HEK293 (cell line): ENCODE results near the gene WDR43.

Experiments
- CTCF ChIA-PET: fragments of 350-600 bp; formaldehyde crosslinking; extraction: SDS; loops from one replicate; lab custom pipeline; 2021; ENCODE audit warnings: antibody characterized with exemption; lab: Yijun Ruan, JAX
- POLR2A ChIA-PET: fragments of 300-600 bp; formaldehyde crosslinking; extraction: SDS; loops from one replicate; lab custom pipeline; 2020; ENCODE audit warnings: antibody characterized with exemption, inconsistent platforms; lab: Yijun Ruan, JAX
- H3K27ac ChIP-seq: fragments of 200-500 bp; sonication (Bioruptor generic); 2 replicates; pipeline ENCODE4 v1.5.1; 2014; ENCODE audit warnings: low read depth, low read length, control low read depth, inconsistent platforms; ENCODE audit errors: extremely low read depth
- H3K36me3 ChIP-seq, 2 experiments: fragments of 200-500 bp in 1 of 2; sonication (Bioruptor generic) in 1 of 2; 1 replicate in 1 of 2; 2 replicates in 1 of 2; pipeline ENCODE4 v1.5.1; 2014 to 2017; ENCODE audit warnings: inconsistent platforms in 2 of 2, low read length in 2 of 2; ENCODE audit not compliant: control insufficient read depth in 2 of 2, insufficient read depth in 1 of 2
- H3K4me1 ChIP-seq: fragments of 200-500 bp; sonication (Bioruptor generic); 2 replicates; pipeline ENCODE4 v1.5.1; 2014; ENCODE audit warnings: mild to moderate bottlenecking, low read length, inconsistent platforms; ENCODE audit not compliant: control insufficient read depth, insufficient read depth
- H3K4me3 ChIP-seq: 2 replicates; pipeline ENCODE4 v1.5.1; 2011; ENCODE audit warnings: low read depth, mild to moderate bottlenecking, control low read depth, low read length, moderate library complexity
- H3K9me3 ChIP-seq: fragments of 200-500 bp; sonication (Bioruptor generic); 2 replicates; pipeline ENCODE4 v1.5.1; 2014; ENCODE audit warnings: low read depth, low read length, inconsistent platforms; ENCODE audit not compliant: control insufficient read depth, insufficient read depth
- EGR2 ChIP-seq: fragments of 450-650 bp; formaldehyde crosslinking; IDR thresholded peaks from 2 replicates; pipeline ENCODE4 v1.5.1; 2016; ENCODE audit warnings: low read depth, missing biosample characterization, missing genetic modification characterization
- KLF10 ChIP-seq: fragments of 450-650 bp; IDR thresholded peaks from 2 replicates; pipeline ENCODE4 v1.5.1; 2018; ENCODE audit warnings: missing biosample characterization, mild to moderate bottlenecking, missing genetic modification characterization
- KLF8 ChIP-seq: fragments of 450-650 bp; formaldehyde crosslinking; IDR thresholded peaks from 2 replicates; pipeline ENCODE4 v1.5.1; 2016; ENCODE audit warnings: missing biosample characterization, missing genetic modification characterization
- OSR2 ChIP-seq: fragments of 450-650 bp; formaldehyde crosslinking; IDR thresholded peaks from 2 replicates; pipeline ENCODE4 v1.5.1; 2016; ENCODE audit warnings: missing biosample characterization, missing genetic modification characterization
- SCRT1 ChIP-seq: fragments of 450-650 bp; formaldehyde crosslinking; IDR thresholded peaks from 2 replicates; pipeline ENCODE4 v1.5.1; 2016; ENCODE audit warnings: missing biosample characterization, missing genetic modification characterization, borderline replicate concordance
- SCRT2 ChIP-seq: fragments of 450-650 bp; formaldehyde crosslinking; IDR thresholded peaks from 2 replicates; pipeline ENCODE4 v1.5.1; 2016; ENCODE audit warnings: missing biosample characterization, missing genetic modification characterization
- SP7 ChIP-seq: fragments of 450-650 bp; formaldehyde crosslinking; IDR thresholded peaks from 2 replicates; pipeline ENCODE4 v1.5.1; 2016; ENCODE audit warnings: missing biosample characterization, missing genetic modification characterization
- YY2 ChIP-seq: fragments of 450-650 bp; formaldehyde crosslinking; IDR thresholded peaks from 2 replicates; pipeline ENCODE4 v1.5.1; 2016; ENCODE audit warnings: missing biosample characterization, missing genetic modification characterization
- ZBTB8A ChIP-seq: fragments of 450-650 bp; formaldehyde crosslinking; IDR thresholded peaks from 2 replicates; pipeline ENCODE4 v1.5.1; 2016; ENCODE audit warnings: missing biosample characterization, missing genetic modification characterization
- ZNF10 ChIP-seq: fragments of 450-650 bp; formaldehyde crosslinking; IDR thresholded peaks from 2 replicates; pipeline ENCODE4 v1.5.1; 2017; ENCODE audit warnings: missing biosample characterization, missing genetic modification characterization
- ZNF138 ChIP-seq: fragments of 450-650 bp; formaldehyde crosslinking; IDR thresholded peaks from 2 replicates; pipeline ENCODE4 v1.5.1; 2016; ENCODE audit warnings: missing biosample characterization, missing genetic modification characterization, borderline replicate concordance
- ZNF248 ChIP-seq: fragments of 450-650 bp; formaldehyde crosslinking; IDR thresholded peaks from 2 replicates; pipeline ENCODE4 v1.5.1; 2017; ENCODE audit warnings: missing biosample characterization, missing genetic modification characterization
- ZNF274 ChIP-seq, 2 experiments: fragments of 200-500 bp in 1 of 2; fragments of 450-650 bp in 1 of 2; sonication (Bioruptor generic) in 1 of 2; formaldehyde crosslinking in 1 of 2; IDR thresholded peaks; 2 replicates each; pipeline versions ENCODE4 v1.5.1 to v1.6.1; 2014 to 2016; ENCODE audit warnings: borderline replicate concordance in 1 of 2, inconsistent platforms in 1 of 2, low read length in 1 of 2, missing biosample characterization in 1 of 2, missing genetic modification characterization in 1 of 2
- ZNF354C ChIP-seq: fragments of 450-650 bp; formaldehyde crosslinking; IDR thresholded peaks from 2 replicates; pipeline ENCODE4 v1.5.1; 2016; ENCODE audit warnings: missing biosample characterization, missing genetic modification characterization, low read depth, borderline replicate concordance
- ZNF394 ChIP-seq: fragments of 450-650 bp; formaldehyde crosslinking; IDR thresholded peaks from 2 replicates; pipeline ENCODE4 v1.5.1; 2016; ENCODE audit warnings: missing biosample characterization, missing genetic modification characterization, mild to moderate bottlenecking, moderate library complexity, borderline replicate concordance
- ZNF423 ChIP-seq: fragments of 450-650 bp; formaldehyde crosslinking; IDR thresholded peaks from 2 replicates; pipeline ENCODE4 v1.5.1; 2016; ENCODE audit warnings: missing biosample characterization, missing genetic modification characterization
- ZNF621 ChIP-seq: fragments of 450-650 bp; formaldehyde crosslinking; IDR thresholded peaks from 2 replicates; pipeline ENCODE4 v1.5.1; 2017; ENCODE audit warnings: missing biosample characterization, missing genetic modification characterization
- ZNF624 ChIP-seq: fragments of 450-650 bp; formaldehyde crosslinking; IDR thresholded peaks from 2 replicates; pipeline ENCODE4 v1.5.1; 2017; ENCODE audit warnings: missing biosample characterization, missing genetic modification characterization
- ZNF701 ChIP-seq: fragments of 450-650 bp; formaldehyde crosslinking; IDR thresholded peaks from 2 replicates; pipeline ENCODE4 v1.5.1; 2016; ENCODE audit warnings: missing biosample characterization, missing genetic modification characterization
- ZNF76 ChIP-seq: fragments of 450-650 bp; formaldehyde crosslinking; IDR thresholded peaks from 2 replicates; pipeline ENCODE4; 2016; ENCODE audit warnings: low read depth, missing biosample characterization, missing genetic modification characterization, borderline replicate concordance
- TF ChIP-seq, protein P1 (sequence below): fragments of 450-650 bp; IDR thresholded peaks from 2 replicates; pipeline ENCODE4 v1.5.1; 2018; ENCODE audit warnings: missing biosample characterization, missing genetic modification characterization
- TF ChIP-seq, protein P2 (sequence below): fragments of 450-650 bp; formaldehyde crosslinking; IDR thresholded peaks from 2 replicates; pipeline ENCODE4 v1.5.1; 2016; ENCODE audit warnings: missing biosample characterization, missing genetic modification characterization
- TF ChIP-seq, protein P3 (sequence below): fragments of 450-650 bp; IDR thresholded peaks from 2 replicates; pipeline ENCODE4 v1.5.1; 2018; ENCODE audit warnings: missing biosample characterization, mild to moderate bottlenecking, missing genetic modification characterization

Gene WDR43

DNA sequence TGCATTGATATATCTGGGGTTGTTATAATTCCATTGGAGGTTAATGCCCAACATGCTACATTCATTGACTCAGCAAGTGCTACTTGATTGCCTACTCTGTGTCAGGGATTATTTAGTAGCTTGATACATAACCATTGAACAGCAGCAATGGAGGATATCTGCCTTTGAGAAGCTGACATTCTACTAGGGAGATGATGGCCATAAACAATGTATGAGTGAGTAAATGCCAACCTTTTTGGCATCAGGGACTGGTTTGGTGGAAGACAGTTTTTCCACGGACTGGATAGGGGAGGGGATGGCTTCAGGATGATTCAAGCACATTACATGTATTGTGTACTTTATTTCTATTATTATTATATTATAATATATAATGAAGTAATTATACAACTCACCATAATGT lies 54.7 kb downstream of the WDR43 start:
- Histone ChIP-seq H3K4me1 (no peaks in the 10 kb centered on the region), H3K4me3 (no peak overlapping the region), H3K27ac (no peak overlapping the region), H3K9me3 (no peaks in the 10 kb centered on the region), H3K36me3 (peaks cover 35 to 54% of the 10 kb centered on the region in 2 experiments)
- POLR2A ChIA-PET, result no interaction called here
- CTCF ChIA-PET, result no interaction called here
- TF ChIP-seq ZNF423, result no peak
- TF ChIP-seq ZNF701 (tag by site-specific recombination), result no peak
- TF ChIP-seq ZNF76 (tag by site-specific recombination), result no peak
- no peak for TF ChIP-seq SP7 (tag by site-specific recombination)
- no peak for TF ChIP-seq ZNF138 (tag by site-specific recombination)
- no peak for TF ChIP-seq KLF10 (tag by site-specific recombination)
- TF ChIP-seq, protein P1, sequence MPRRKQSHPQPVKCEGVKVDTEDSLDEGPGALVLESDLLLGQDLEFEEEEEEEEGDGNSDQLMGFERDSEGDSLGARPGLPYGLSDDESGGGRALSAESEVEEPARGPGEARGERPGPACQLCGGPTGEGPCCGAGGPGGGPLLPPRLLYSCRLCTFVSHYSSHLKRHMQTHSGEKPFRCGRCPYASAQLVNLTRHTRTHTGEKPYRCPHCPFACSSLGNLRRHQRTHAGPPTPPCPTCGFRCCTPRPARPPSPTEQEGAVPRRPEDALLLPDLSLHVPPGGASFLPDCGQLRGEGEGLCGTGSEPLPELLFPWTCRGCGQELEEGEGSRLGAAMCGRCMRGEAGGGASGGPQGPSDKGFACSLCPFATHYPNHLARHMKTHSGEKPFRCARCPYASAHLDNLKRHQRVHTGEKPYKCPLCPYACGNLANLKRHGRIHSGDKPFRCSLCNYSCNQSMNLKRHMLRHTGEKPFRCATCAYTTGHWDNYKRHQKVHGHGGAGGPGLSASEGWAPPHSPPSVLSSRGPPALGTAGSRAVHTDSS, result no peak
- TF ChIP-seq, protein P2, sequence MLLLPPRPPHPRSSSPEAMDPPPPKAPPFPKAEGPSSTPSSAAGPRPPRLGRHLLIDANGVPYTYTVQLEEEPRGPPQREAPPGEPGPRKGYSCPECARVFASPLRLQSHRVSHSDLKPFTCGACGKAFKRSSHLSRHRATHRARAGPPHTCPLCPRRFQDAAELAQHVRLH (tag by site-specific recombination), result no peak

DNA sequence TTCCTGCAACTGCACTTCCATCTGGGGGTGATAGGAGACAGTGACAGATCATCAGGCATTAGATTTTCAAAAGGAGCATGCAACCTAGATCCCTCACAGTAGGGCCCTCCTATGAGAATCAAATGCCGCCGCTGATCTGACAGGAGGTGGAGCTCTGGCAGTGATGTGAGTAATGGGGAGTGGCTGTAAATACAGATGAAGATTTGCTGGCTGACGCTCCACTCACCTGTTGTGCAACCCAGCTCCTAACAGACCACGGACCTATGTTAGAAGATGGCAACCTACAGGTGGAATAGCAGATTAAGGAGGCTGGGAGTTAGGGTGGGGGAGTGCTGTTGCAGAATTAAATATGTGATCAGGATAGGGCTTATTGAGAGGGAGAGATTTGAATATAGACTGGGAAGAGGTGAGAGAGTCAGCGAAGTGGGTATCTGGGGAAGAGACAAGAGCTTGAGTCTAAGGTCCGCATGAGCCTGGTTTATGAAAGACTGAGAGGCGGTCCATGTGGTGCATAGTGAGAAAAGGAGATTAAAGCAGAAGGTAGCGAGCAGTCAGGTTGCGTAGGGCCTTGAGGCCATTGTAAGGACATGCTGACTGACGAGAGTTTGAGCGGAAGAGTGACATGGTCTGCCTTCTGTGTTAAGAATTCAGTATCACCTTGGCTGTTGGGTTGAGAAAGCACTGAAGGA lies 55.3 kb downstream of the WDR43 start:
- TF ChIP-seq YY2 (tag by site-specific recombination) (no peak), SCRT2 (tag by site-specific recombination) (peak; percentile 86), ZNF274 (IDR thresholded peaks at IDR 0.05; ENCODE audit: low read length) (no peak), ZNF274 (tag by site-specific recombination; IDR thresholded peaks at IDR 0.05; ENCODE audit: borderline replicate concordance) (no peak), ZNF621 (tag by site-specific recombination) (no peak), SCRT1 (tag by site-specific recombination) (peak; percentile 66; the same call in 1 of the 2 replicates)
- TF ChIP-seq, all 188 proteins: peak for 2
- H3K36me3 ChIP-seq, result peaks cover 30 to 48% of the 10 kb centered on the region in 2 experiments
- H3K4me1 ChIP-seq, result no peaks in the 10 kb centered on the region
- H3K9me3 ChIP-seq, result no peaks in the 10 kb centered on the region
- H3K4me3 ChIP-seq, result no peak overlapping the region
- ChIA-PET POLR2A (interaction anchor here (0.7 to 0.8 kb wide), 2 partner anchors 133 to 1680 kb away, joined by 3 to 5 read pairs; no protein-coding TSS in a partner anchor), CTCF (interaction anchor here (0.9 kb wide), 1 partner anchor 383 kb away, joined by 3 read pairs; no protein-coding TSS in a partner anchor)
- no peak overlapping the region for H3K27ac ChIP-seq

DNA sequence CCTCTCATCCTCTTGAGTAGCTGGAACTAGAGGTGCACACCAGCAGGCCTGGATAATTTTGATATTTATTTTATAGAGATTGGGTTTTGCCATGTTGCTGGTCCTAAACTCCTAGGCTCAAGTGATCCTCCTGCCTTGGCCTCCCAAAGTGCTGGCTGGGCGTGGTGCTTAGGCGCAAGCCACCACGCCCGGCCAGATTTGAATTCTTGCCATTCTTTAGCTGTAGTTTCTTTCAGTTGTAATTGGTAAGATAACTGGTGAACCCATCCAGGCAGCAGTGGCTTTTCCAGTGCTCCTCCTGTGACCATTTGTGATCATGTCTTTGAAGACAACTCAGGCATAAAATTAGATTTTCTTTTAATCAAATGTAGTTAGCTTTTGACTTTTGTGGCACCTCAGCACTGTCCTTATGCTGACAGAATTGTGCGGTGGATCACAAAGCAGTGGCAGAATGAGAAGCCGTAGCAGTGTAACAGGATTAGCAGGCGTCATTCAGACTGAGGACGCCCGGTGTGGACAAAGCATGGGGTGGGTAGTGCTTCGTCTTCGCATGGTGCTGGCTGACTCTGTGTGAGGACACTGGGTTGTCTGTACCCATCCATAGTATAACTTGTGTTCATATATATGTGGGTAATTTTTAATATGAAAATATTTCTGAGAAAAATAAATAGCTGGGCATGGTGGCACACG lies 56.6 kb downstream of the WDR43 start:
- ChIA-PET CTCF (no interaction called here), POLR2A (no interaction called here)
- H3K4me3 ChIP-seq, result no peak overlapping the region
- no peaks in the 10 kb centered on the region for H3K4me1 ChIP-seq
- H3K9me3 ChIP-seq, result no peaks in the 10 kb centered on the region
- peaks cover 20 to 35% of the 10 kb centered on the region in 2 experiments for H3K36me3 ChIP-seq
- H3K27ac ChIP-seq, result no peak overlapping the region
- no peak for TF ChIP-seq ZBTB8A (tag by site-specific recombination)
- TF ChIP-seq, protein P3, sequence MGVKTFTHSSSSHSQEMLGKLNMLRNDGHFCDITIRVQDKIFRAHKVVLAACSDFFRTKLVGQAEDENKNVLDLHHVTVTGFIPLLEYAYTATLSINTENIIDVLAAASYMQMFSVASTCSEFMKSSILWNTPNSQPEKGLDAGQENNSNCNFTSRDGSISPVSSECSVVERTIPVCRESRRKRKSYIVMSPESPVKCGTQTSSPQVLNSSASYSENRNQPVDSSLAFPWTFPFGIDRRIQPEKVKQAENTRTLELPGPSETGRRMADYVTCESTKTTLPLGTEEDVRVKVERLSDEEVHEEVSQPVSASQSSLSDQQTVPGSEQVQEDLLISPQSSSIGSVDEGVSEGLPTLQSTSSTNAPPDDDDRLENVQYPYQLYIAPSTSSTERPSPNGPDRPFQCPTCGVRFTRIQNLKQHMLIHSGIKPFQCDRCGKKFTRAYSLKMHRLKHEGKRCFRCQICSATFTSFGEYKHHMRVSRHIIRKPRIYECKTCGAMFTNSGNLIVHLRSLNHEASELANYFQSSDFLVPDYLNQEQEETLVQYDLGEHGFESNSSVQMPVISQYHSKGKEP, result no peak
- TF ChIP-seq ZNF423, result no peak
- no peak for TF ChIP-seq ZNF248
- TF ChIP-seq ZNF354C, result no peak
- TF ChIP-seq KLF8 (tag by site-specific recombination), result no peak
- TF ChIP-seq, protein P1, result no peak
- TF ChIP-seq ZNF624 (tag by site-specific recombination), result no peak
- no peak for TF ChIP-seq ZNF394
- no peak for TF ChIP-seq OSR2
- TF ChIP-seq ZNF10 (tag by site-specific recombination), result no peak
- no peak for TF ChIP-seq EGR2
